ENCODE measurements around the gene CST9.
A peak's percentile ranks its signal among the peaks of the same experiment; 100 is the strongest.

CST9 gene

DNA sequence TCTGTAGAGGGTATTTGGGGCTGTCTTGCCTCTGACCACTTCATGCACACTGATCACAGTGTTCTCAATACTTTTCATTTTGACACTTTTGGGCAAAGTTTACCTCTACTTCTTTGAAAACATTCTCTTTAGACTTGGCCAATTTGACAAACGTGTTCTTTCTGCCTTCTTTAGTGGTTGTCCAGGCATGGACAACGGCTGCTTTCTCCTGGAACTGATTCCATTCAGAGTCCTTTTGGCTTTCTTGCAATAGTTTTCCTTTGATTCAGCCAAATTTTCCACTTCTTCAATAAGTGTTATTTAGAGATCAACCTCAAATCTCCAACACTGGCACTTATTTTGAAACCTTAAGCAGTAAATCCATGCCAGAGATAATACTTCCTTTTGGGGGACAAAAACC is 6.7 kb upstream of the CST9 start:
- in situ Hi-C loops (cut with MboI; ENCODE audit: low sequenced_read_pairs, unreplicated experiment) = no loop called here
- DNase-seq (ENCODE audit: low spot score) = no peak
- TF ChIP-seq, protein P1, sequence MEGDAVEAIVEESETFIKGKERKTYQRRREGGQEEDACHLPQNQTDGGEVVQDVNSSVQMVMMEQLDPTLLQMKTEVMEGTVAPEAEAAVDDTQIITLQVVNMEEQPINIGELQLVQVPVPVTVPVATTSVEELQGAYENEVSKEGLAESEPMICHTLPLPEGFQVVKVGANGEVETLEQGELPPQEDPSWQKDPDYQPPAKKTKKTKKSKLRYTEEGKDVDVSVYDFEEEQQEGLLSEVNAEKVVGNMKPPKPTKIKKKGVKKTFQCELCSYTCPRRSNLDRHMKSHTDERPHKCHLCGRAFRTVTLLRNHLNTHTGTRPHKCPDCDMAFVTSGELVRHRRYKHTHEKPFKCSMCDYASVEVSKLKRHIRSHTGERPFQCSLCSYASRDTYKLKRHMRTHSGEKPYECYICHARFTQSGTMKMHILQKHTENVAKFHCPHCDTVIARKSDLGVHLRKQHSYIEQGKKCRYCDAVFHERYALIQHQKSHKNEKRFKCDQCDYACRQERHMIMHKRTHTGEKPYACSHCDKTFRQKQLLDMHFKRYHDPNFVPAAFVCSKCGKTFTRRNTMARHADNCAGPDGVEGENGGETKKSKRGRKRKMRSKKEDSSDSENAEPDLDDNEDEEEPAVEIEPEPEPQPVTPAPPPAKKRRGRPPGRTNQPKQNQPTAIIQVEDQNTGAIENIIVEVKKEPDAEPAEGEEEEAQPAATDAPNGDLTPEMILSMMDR (IDR thresholded peaks at IDR 0.05; ENCODE audit: borderline replicate concordance, control extremely low read depth, extremely low read depth, insufficient read depth, missing control alignments) = no peak

DNA sequence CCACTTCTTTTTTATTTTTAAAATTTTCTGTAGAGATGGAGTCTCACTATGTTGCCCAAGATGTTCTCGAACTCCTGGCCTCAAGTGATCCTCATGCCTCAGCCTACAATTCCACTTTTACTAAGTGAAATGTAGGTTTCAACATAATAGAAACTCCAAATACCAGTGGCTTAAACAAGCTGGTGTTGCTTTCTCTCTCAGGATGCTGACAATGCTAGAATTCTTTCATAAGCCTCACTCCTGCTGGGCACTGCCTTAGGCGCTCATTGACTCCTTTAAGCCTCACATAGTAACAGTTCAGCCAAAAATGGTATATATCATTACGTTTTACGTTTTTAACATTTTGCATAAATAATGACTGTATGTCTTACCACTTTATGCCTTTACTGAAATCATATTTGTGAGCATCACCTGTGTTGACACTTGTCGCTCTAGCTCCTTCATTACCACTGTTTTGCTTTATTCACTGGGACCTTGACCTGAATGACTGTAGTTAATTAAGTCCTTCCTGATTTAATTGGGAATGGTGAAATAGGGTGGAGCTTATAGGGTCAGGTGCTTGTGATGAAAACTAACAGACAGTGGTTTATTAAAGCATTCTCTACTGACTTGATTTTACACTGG is 3.9 kb upstream of the CST9 start:
- in situ Hi-C loops (cut with MboI; ENCODE audit: low sequenced_read_pairs, unreplicated experiment) = loop anchor here (10.0 kb wide), 1 partner anchor 165 kb away; no protein-coding TSS in a partner anchor
- TF ChIP-seq, protein P1 (IDR thresholded peaks at IDR 0.05; ENCODE audit: borderline replicate concordance, control extremely low read depth, extremely low read depth, insufficient read depth, missing control alignments) = no peak
- no peak for DNase-seq (ENCODE audit: low spot score)

DNA sequence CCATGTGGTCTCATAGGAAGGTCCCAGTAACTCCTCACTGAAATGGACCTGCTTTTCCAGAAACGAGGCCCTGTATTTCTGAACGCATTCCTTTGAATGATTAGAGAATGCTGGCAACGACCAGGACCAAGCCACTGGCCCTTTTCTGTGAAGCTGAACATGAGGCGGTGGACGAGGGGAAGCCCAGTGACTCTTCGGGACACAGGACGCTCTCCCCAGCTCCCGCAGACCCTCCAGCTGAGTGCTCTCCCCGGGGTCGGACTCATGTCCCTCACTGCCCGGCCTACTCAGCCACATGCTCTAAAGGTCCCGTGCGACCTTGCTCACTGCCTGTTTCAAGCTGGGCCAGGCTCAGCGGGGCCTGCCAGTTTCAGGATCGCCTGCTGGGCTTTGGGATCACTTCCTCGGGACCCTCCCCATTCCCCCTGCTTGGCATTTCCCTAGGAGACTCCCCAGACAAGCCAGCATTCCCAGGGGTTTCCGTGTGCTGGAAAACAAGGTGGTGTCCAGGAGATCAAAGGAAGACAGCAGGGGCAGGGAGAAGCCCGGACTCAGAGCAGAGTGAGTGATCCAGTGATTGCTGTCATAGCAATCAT is 2.6 kb upstream of the CST9 start:
- DNase-seq (ENCODE audit: low spot score) = no peak
- TF ChIP-seq, protein P1 (IDR thresholded peaks at IDR 0.05; ENCODE audit: borderline replicate concordance, control extremely low read depth, extremely low read depth, insufficient read depth, missing control alignments) = no peak
- in situ Hi-C loops (cut with MboI; ENCODE audit: low sequenced_read_pairs, unreplicated experiment) = loop anchor here (10.0 kb wide), 1 partner anchor 164 kb away; no protein-coding TSS in a partner anchor

DNA sequence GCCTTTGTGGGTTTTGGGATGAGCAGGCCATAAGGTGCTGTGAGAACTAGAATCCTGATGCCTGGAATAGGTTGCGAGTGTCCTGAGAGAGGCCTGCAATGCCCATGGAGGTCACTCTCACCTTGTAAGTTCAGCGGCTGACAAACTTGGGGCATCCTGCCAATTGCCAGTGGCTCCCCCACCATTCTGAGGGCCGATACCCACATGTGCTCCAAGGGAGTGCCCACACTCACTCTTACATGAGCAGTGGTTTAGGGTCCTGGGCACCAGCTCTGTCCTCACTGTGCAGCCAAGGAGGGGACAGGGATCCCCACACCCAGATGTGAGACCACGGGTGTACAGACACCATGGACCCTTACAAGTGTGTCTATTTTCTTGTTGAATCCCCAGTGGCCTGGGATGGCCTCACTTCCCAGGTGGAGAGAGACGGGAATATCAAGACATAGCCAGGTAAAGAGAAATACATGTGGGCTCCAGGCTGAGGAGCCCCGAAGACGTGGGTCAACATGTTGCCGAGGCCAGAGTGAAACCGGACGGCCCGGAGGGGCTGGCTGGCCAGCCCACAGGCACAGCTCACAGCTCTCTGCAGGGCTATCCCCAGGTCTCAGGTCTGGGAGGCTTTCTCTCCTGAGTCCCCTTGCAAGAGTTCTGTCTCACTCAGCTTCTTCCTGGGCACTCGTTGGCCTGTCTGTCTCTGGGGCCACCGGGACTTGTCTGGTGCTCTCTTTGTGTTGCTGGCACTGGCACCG is 2.0 kb upstream of the CST9 start:
- in situ Hi-C loops (cut with MboI; ENCODE audit: low sequenced_read_pairs, unreplicated experiment) = loop anchor here (10.0 kb wide), 1 partner anchor 163 kb away; no protein-coding TSS in a partner anchor
- no peak for DNase-seq (ENCODE audit: low spot score)
- TF ChIP-seq, protein P1 (IDR thresholded peaks at IDR 0.05; ENCODE audit: borderline replicate concordance, control extremely low read depth, extremely low read depth, insufficient read depth, missing control alignments) = no peak

DNA sequence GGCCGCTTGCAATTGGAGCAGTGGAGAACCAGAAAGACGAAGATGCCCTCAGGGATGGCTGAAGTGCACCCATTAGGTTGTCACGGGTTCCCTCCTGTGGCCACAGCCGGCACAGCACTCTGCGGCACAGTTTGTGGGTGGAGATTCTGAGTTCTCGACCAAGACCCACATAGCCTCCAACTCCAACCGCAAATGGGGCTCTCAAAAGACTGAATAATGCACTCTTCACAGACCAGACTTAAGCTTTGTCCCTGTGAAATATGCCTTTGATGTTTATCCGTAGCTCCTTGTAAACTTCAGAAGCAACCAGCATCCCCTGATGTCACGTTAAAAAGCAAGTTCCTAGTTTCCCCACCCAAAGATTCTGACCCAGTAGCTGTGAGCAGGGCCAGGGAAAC is 934 bp upstream of the CST9 start:
- DNase-seq (ENCODE audit: low spot score) = peak; percentile 89
- TF ChIP-seq, protein P1 (IDR thresholded peaks at IDR 0.05; ENCODE audit: borderline replicate concordance, control extremely low read depth, extremely low read depth, insufficient read depth, missing control alignments) = peak; percentile 90
- in situ Hi-C loops (cut with MboI; ENCODE audit: low sequenced_read_pairs, unreplicated experiment) = loop anchor here (10.0 kb wide), 1 partner anchor 162 kb away; no protein-coding TSS in a partner anchor

DNA sequence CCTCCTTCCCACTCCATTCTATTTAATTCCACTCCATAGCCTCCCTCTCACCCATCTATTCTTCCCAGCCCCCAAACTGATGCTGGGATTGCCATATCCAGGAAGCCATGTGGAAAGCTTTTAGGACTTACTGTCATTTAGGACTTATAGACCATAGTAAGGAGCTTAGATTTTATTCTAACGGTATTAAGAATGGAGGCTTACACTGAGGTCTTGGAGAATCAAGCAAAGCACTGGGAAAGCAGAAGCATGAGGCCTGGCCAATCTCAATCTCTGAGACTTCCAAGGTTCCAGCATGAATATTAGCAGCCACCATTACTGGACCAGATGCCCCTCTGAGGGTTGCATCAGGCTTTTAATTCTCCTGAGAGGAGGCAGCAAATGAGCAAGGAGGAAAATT is 1.4 kb downstream of the CST9 start:
- DNase-seq (ENCODE audit: low spot score) = no peak
- in situ Hi-C loops (cut with MboI; ENCODE audit: low sequenced_read_pairs, unreplicated experiment) = loop anchor here (10.0 kb wide), 1 partner anchor 160 kb away; no protein-coding TSS in a partner anchor
- TF ChIP-seq, protein P1 (IDR thresholded peaks at IDR 0.05; ENCODE audit: borderline replicate concordance, control extremely low read depth, extremely low read depth, insufficient read depth, missing control alignments) = no peak
